ENCODE results near the gene PRCD. TPM values are rescaled to one million over a fixed set of nuclear protein-coding genes. Genes with fewer than 3 reads are reported as not detected.
"Not testable (repeated sequence)": the region's sequence is repeated elsewhere in the genome, so short reads cannot be mapped to it uniquely, and the experiment has no call there.

The PRCD gene
- total and polyA plus RNA-seq, 2 donors (not counting 1 experiment from before 2014, with no cell fraction given), result 18.0 to 30.6 TPM

DNA sequence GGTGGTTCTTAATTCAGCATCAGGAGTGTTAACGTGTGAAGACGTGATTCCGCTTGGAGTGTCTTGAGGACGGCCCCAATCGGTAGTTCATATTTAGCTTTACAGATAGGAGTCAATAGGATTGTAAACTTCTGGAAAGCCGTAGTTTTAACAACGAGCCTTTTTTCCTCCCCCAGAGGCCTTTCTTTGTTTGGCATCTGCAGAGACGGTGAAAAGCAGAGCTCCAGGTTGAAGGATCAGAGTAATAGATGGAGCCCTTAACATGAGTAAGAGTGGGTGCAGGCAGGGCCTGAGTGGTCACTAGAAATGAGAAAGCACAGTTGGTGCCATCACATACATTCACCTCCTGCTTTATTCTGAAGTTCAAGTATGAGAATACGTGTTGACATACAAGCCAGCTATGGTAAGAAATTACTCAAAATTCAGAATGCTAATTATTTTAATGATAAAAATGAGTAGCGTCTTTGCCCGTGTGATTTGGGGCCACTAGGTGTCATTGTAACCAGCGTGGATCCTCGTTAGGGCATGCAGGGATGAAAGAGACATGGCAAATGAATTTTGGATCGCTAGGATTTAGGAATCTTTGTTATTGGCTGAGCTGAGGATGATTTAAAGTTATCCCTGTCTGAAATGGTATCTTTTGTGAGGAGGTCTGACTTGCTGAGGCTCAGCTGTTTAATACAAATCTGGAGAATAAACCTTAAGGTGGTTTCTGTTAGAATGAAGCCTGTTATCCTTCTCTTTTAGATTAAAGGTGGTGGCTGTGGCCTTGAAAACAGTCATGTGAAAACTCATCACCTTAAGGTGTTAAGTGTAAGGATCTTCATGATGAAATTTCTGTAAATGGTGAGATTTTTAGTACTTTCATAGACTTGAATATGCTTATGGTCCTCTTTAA is 18.6 kb downstream of the PRCD start:
- peak overlapping the region; percentile 97 for H3K27ac Mint-ChIP-seq
- Histone ChIP-seq H3K79me2 (ENCODE audit: control insufficient read depth, insufficient read depth, low read length) (peaks cover 49% of the 10 kb centered on the region), H3K9me3 (ENCODE audit: control extremely low read depth in 1 of 3, control insufficient read depth in 2 of 3, insufficient read depth in 1 of 3, low read length in 2 of 3) (no peaks in the 10 kb centered on the region), H3K27ac (ENCODE audit: low read length in 2 of 2) (peak overlapping the region; percentile 81 to 98), H3K4me3 (ENCODE audit: control extremely low read depth in 1 of 5, extremely low read depth in 1 of 5, insufficient read depth in 1 of 5, low read depth in 2 of 5, low read length in 4 of 5) (peak overlapping the region; percentile 76 to 94 (median 88)), H3K9ac (ENCODE audit: low read length) (peak overlapping the region; percentile 79), H3K27me3 (replicated peaks in 1 of 4; ENCODE audit: control extremely low read depth in 1 of 4, control insufficient read depth in 3 of 4, insufficient read depth in 4 of 4, low read length in 3 of 4) (no peaks in the 10 kb centered on the region), H3K4me1 (ENCODE audit: control insufficient read depth in 2 of 2, insufficient read depth in 2 of 2, low read length in 2 of 2) (peaks cover 16 to 37% of the 10 kb centered on the region in 2 donors), H2AFZ (ENCODE audit: insufficient read depth, low read depth, low read length, poor library complexity, severe bottlenecking) (peak overlapping the region; percentile 81), H4K20me1 (ENCODE audit: control insufficient read depth, insufficient read depth, low read length, poor library complexity, severe bottlenecking) (peaks cover 18% of the 10 kb centered on the region), H3K4me2 (replicated peaks; ENCODE audit: low read depth, low read length, poor library complexity, severe bottlenecking) (peak overlapping the region; percentile 87), H3K36me3 (replicated peaks in 1 of 2; ENCODE audit: control extremely low read depth in 1 of 2, control insufficient read depth in 1 of 2, extremely low read depth in 1 of 2, insufficient read depth in 2 of 2, low read length in 1 of 2) (peaks cover 1 to 22% of the 10 kb centered on the region in 2 experiments)
- no peaks in the 10 kb centered on the region for H3K9me3 Mint-ChIP-seq (ENCODE audit: insufficient read depth)
- intact Hi-C loops (cut with micrococcal nuclease), result loop anchor here (5.0 kb wide), 1 partner anchor 154 kb away; the partner anchor contains the start of gene MXRA7
- CTCF ChIA-PET, result interaction anchor here (0.6 to 7.1 kb wide), 18 partner anchors 8 to 173 kb away, joined by 3 to 84 read pairs (median 4); partner anchors contain the start of genes MXRA7 and ST6GALNAC2
- WGBS (ENCODE audit: insufficient coverage), result 0% methylated on average over 9 of the region's 14 CpGs
- POLR2A ChIA-PET, result interaction anchor here (0.6 to 3.0 kb wide), 6 partner anchors 12 to 703 kb away, joined by 3 to 30 read pairs (median 6); partner anchors contain the start of gene WBP2
- H3K4me3 Mint-ChIP-seq, result peak overlapping the region; percentile 100
- no peaks in the 10 kb centered on the region for H3K27me3 Mint-ChIP-seq
- TF ChIP-seq CTCF (IDR thresholded peaks at IDR 0.05) (peak; percentile 67), EZH2 (IDR thresholded peaks at IDR 0.05; ENCODE audit: borderline replicate concordance, insufficient read depth, low read depth, low read length, poor library complexity, severe bottlenecking) (no peak)
- peaks cover 69% of the 10 kb centered on the region for H3K4me1 Mint-ChIP-seq
- DNase-seq (peak; percentile 44), ATAC-seq (ENCODE audit: low read depth) (no peak)

- not testable (repeated sequence) for H3K27me3 ChIP-seq (replicated peaks in 1 of 4; ENCODE audit: control extremely low read depth in 1 of 4, control insufficient read depth in 3 of 4, insufficient read depth in 4 of 4, low read length in 3 of 4); H3K27me3 Mint-ChIP-seq; H2AFZ ChIP-seq (ENCODE audit: insufficient read depth, low read depth, low read length, poor library complexity, severe bottlenecking); ATAC-seq (ENCODE audit: low read depth); H3K27ac Mint-ChIP-seq; DNase-seq; H3K9me3 ChIP-seq (ENCODE audit: control extremely low read depth in 1 of 3, control insufficient read depth in 2 of 3, insufficient read depth in 1 of 3, low read length in 2 of 3); H3K9ac ChIP-seq (ENCODE audit: low read length); H3K9me3 Mint-ChIP-seq (ENCODE audit: insufficient read depth); H3K4me3 ChIP-seq (ENCODE audit: control extremely low read depth in 1 of 5, extremely low read depth in 1 of 5, insufficient read depth in 1 of 5, low read depth in 2 of 5, low read length in 4 of 5); H3K27ac ChIP-seq (ENCODE audit: low read length in 2 of 2)
- Histone ChIP-seq H3K4me2 (replicated peaks; ENCODE audit: low read depth, low read length, poor library complexity, severe bottlenecking) (peak overlapping the region; percentile 87), H4K20me1 (ENCODE audit: control insufficient read depth, insufficient read depth, low read length, poor library complexity, severe bottlenecking) (peaks cover 18% of the 10 kb centered on the region), H3K36me3 (replicated peaks in 1 of 2; ENCODE audit: control extremely low read depth in 1 of 2, control insufficient read depth in 1 of 2, extremely low read depth in 1 of 2, insufficient read depth in 2 of 2, low read length in 1 of 2) (peaks cover 1 to 24% of the 10 kb centered on the region in 2 experiments), H3K4me1 (ENCODE audit: control insufficient read depth in 2 of 2, insufficient read depth in 2 of 2, low read length in 2 of 2) (peaks cover 16 to 37% of the 10 kb centered on the region in 2 donors), H3K79me2 (ENCODE audit: control insufficient read depth, insufficient read depth, low read length) (peaks cover 49% of the 10 kb centered on the region)
- CTCF ChIA-PET, result interaction anchor here (0.6 to 7.1 kb wide), 6 partner anchors 13 to 377 kb away, joined by 3 to 84 read pairs (median 4); partner anchors contain the start of gene ST6GALNAC2
- POLR2A ChIA-PET, result interaction anchor here (0.6 to 1.1 kb wide), 2 partner anchors 25 to 169 kb away, joined by 3 to 5 read pairs; no protein-coding TSS in a partner anchor
- H3K4me1 Mint-ChIP-seq, result peaks cover 62% of the 10 kb centered on the region
- peak overlapping the region; percentile 100 for H3K4me3 Mint-ChIP-seq
- intact Hi-C loops (cut with micrococcal nuclease), result loop anchor here (5.0 kb wide), 1 partner anchor 153 kb away; the partner anchor contains the start of gene MXRA7
- WGBS (ENCODE audit: insufficient coverage), result 90% methylated on average over 2 of the region's 7 CpGs
These were observed 19.6 kb downstream of the PRCD start for GRCh38 chr17:76559460-76559859.
